Vagina (tissue), 2 donors: Measurements from ENCODE around the gene CNIH1. TPM values are rescaled to one million over a fixed set of nuclear protein-coding genes. Genes with fewer than 3 reads are reported as not detected.

Experiments used
- DNase-seq, 2 donors: peaks; one replicate each; pipeline ENCODE4 v3.0.0-alpha.2; 2017; ENCODE audit errors: extremely low spot score in 2 of 2
- H3K27ac ChIP-seq: fragments of 200-600 bp; sonication (generic); one replicate; pipeline ENCODE4 v1.5.1; 2019
- H3K27me3 ChIP-seq: fragments of 200-600 bp; sonication (generic); one replicate; pipeline ENCODE4 v1.5.1; 2019
- H3K36me3 ChIP-seq, 2 donors: fragments of 200-600 bp; sonication (generic); one replicate each; pipeline ENCODE4 v1.5.1; 2017 to 2019
- H3K4me1 ChIP-seq: fragments of 200-600 bp; sonication (generic); one replicate; pipeline ENCODE4 v1.5.1; 2019
- H3K4me3 ChIP-seq, 2 donors: fragments of 200-600 bp; sonication (generic); 1 replicate in 1 of 2; 2 replicates in 1 of 2; pipeline ENCODE4 v1.5.1; 2016 to 2019
- H3K9me3 ChIP-seq: fragments of 200-600 bp; sonication (generic); one replicate; pipeline ENCODE4 v1.5.1; 2019
- CTCF ChIP-seq, 3 experiments: fragments of 450-650 bp in 2 of 3; fragments of 200-600 bp in 1 of 3; sonication (generic) in 1 of 3; IDR thresholded peaks; one replicate each; pipeline ENCODE4 v1.5.1; 2017 to 2019; ENCODE audit warnings: antibody characterized with exemption in 3 of 3, mild to moderate bottlenecking in 2 of 3, moderate library complexity in 2 of 3
- POLR2A ChIP-seq, 2 donors: fragments of 450-650 bp; IDR thresholded peaks; one replicate each; pipeline ENCODE4 v1.6.1; 2017; ENCODE audit warnings: antibody characterized with exemption in 2 of 2, mild to moderate bottlenecking in 2 of 2, moderate library complexity in 2 of 2
- POLR2AphosphoS5 ChIP-seq, 2 donors: sonication (generic); formaldehyde crosslinking; IDR thresholded peaks; one replicate each; pipeline ENCODE4 v1.9.0; 2017; ENCODE audit warnings: antibody characterized with exemption in 2 of 2, mild to moderate bottlenecking in 2 of 2, low read depth in 1 of 2; ENCODE audit not compliant: insufficient read depth in 1 of 2
- intact Hi-C: fragments of 100-400 bp; cut with DNase I; formaldehyde crosslinking; loops from one replicate; pipeline ENCODE4 v1.15.1; 2023
- total RNA-seq: library from RNA; depleted of rRNA; stranded (reverse); fragments of >200 nt; gene quantifications from one replicate; pipeline ENCODE4 v1.2.3, GENCODE V29; 2016

CNIH1 gene
- total RNA-seq, 1 donor from 2014 or later: 124 TPM

GRCh38 chr14:54475911-54476310 lies 34.7 kb upstream of the CNIH1 start:
- Histone ChIP-seq H3K4me3 (no peak overlapping the region), H3K27me3 (no peaks in the 10 kb centered on the region), H3K36me3 (peaks cover 0 to 11% of the 10 kb centered on the region in 2 donors), H3K27ac (no peak overlapping the region), H3K4me1 (no peaks in the 10 kb centered on the region), H3K9me3 (no peaks in the 10 kb centered on the region)
- no peak for TF ChIP-seq POLR2AphosphoS5 (IDR thresholded peaks at IDR 0.05; ENCODE audit: insufficient read depth in 1 of 2, low read depth in 1 of 2)
- no peak for TF ChIP-seq POLR2A (IDR thresholded peaks at IDR 0.05)
- no peak for TF ChIP-seq CTCF (IDR thresholded peaks at IDR 0.05)
- DNase-seq: no peak
- intact Hi-C loops: no loop called here

- H3K9me3 ChIP-seq: no peaks in the 10 kb centered on the region
- no peaks in the 10 kb centered on the region for H3K4me1 ChIP-seq
- no peaks in the 10 kb centered on the region for H3K27me3 ChIP-seq
- peaks cover 0 to 11% of the 10 kb centered on the region in 2 donors for H3K36me3 ChIP-seq
- no peak for DNase-seq
- H3K27ac ChIP-seq: no peak overlapping the region
- intact Hi-C loops: no loop called here
- no peak overlapping the region for H3K4me3 ChIP-seq
- TF ChIP-seq POLR2A (IDR thresholded peaks at IDR 0.05): no peak
- TF ChIP-seq CTCF (IDR thresholded peaks at IDR 0.05): no peak
- TF ChIP-seq POLR2AphosphoS5 (IDR thresholded peaks at IDR 0.05; ENCODE audit: insufficient read depth in 1 of 2, low read depth in 1 of 2): no peak
These were observed 34.2 kb upstream of the CNIH1 start for GRCh38 chr14:54475187-54475899.

- Histone ChIP-seq H3K4me1 (no peaks in the 10 kb centered on the region), H3K4me3 (no peak overlapping the region), H3K36me3 (peaks cover 0 to 8% of the 10 kb centered on the region in 2 donors), H3K27ac (no peak overlapping the region), H3K9me3 (no peaks in the 10 kb centered on the region), H3K27me3 (no peaks in the 10 kb centered on the region)
- TF ChIP-seq POLR2AphosphoS5 (IDR thresholded peaks at IDR 0.05; ENCODE audit: insufficient read depth in 1 of 2, low read depth in 1 of 2): no peak
- no peak for TF ChIP-seq POLR2A (IDR thresholded peaks at IDR 0.05)
- no peak for DNase-seq
- intact Hi-C loops: no loop called here
These were observed 33.1 kb upstream of the CNIH1 start for GRCh38 chr14:54474232-54474793.

GRCh38 chr14:54472315-54472714 lies 31.1 kb upstream of the CNIH1 start:
- Histone ChIP-seq H3K27me3 (no peaks in the 10 kb centered on the region), H3K36me3 (no peaks in the 10 kb centered on the region), H3K27ac (no peak overlapping the region), H3K9me3 (no peaks in the 10 kb centered on the region), H3K4me1 (no peaks in the 10 kb centered on the region), H3K4me3 (no peak overlapping the region)
- intact Hi-C loops: no loop called here
- DNase-seq: no peak
- TF ChIP-seq CTCF (IDR thresholded peaks at IDR 0.05) (no peak), POLR2AphosphoS5 (IDR thresholded peaks at IDR 0.05; ENCODE audit: insufficient read depth in 1 of 2, low read depth in 1 of 2) (no peak), POLR2A (IDR thresholded peaks at IDR 0.05) (no peak)

GRCh38 chr14:54471641-54472040 lies 30.5 kb upstream of the CNIH1 start:
- no peak for DNase-seq
- Histone ChIP-seq H3K27ac (no peak overlapping the region), H3K4me3 (no peak overlapping the region), H3K4me1 (no peaks in the 10 kb centered on the region), H3K9me3 (no peaks in the 10 kb centered on the region), H3K27me3 (no peaks in the 10 kb centered on the region), H3K36me3 (no peaks in the 10 kb centered on the region)
- intact Hi-C loops: no loop called here
- no peak for TF ChIP-seq POLR2A (IDR thresholded peaks at IDR 0.05)
- TF ChIP-seq POLR2AphosphoS5 (IDR thresholded peaks at IDR 0.05; ENCODE audit: insufficient read depth in 1 of 2, low read depth in 1 of 2): no peak
- no peak for TF ChIP-seq CTCF (IDR thresholded peaks at IDR 0.05)
